Suppressor macrophage treated with lipopolysaccharide for 4 hours (primary cell): Measurements from ENCODE around the gene ZNF14.
"Not testable (repeated sequence)": the region's sequence is repeated elsewhere in the genome, so short reads cannot be mapped to it uniquely, and the experiment has no call there.

Experiments
- DNase-seq: peaks from one replicate; pipeline ENCODE4 v3.0.0-alpha.2; 2020

The ZNF14 gene

GRCh38 chr19:19732579-19733501, at the start of gene ZNF14:
TSS of gene ZNF14 (minus strand) at chr19:19733112. CDS start at chr19:19732958, 154 bp downstream.
- DNase-seq = peak; percentile 93

- not testable (repeated sequence) for DNase-seq
These were observed 48.9 kb upstream of the ZNF14 start for GRCh38 chr19:19781791-19782190.

GRCh38 chr19:19778666-19779065, 45.8 kb upstream of the ZNF14 start:
- no peak for DNase-seq

- no peak for DNase-seq
These were observed 44.8 kb upstream of the ZNF14 start for GRCh38 chr19:19777692-19778091.

- DNase-seq = peak; percentile 95
These were observed 43.5 kb upstream of the ZNF14 start for GRCh38 chr19:19776206-19777008.

GRCh38 chr19:19775891-19776205, 42.9 kb upstream of the ZNF14 start:
- DNase-seq = no peak

- no peak for DNase-seq
These were observed 41.6 kb upstream of the ZNF14 start for GRCh38 chr19:19774354-19775033.

- not testable (repeated sequence) for DNase-seq
These were observed 39.1 kb upstream of the ZNF14 start for GRCh38 chr19:19771963-19772362.

- DNase-seq = not testable (repeated sequence)
These were observed 37.1 kb upstream of the ZNF14 start for GRCh38 chr19:19769971-19770370.

GRCh38 chr19:19758164-19758563, 25.3 kb upstream of the ZNF14 start:
- no peak for DNase-seq

GRCh38 chr19:19752760-19753403, 20.0 kb upstream of the ZNF14 start:
- no peak for DNase-seq

GRCh38 chr19:19751846-19752245, 18.9 kb upstream of the ZNF14 start:
- DNase-seq = no peak

GRCh38 chr19:19750842-19751790, 18.2 kb upstream of the ZNF14 start:
- DNase-seq = no peak

- DNase-seq = no peak
These were observed 17.3 kb upstream of the ZNF14 start for GRCh38 chr19:19749908-19750841.

- DNase-seq = no peak
These were observed 16.4 kb upstream of the ZNF14 start for GRCh38 chr19:19749117-19749907.

GRCh38 chr19:19748249-19748938, 15.5 kb upstream of the ZNF14 start:
- DNase-seq = no peak

GRCh38 chr19:19747357-19748220, 14.7 kb upstream of the ZNF14 start:
- DNase-seq = no peak
